Measurements from ENCODE around the gene MYO1B. TPM values are rescaled to one million over a fixed set of nuclear protein-coding genes. Genes with fewer than 3 reads are reported as not detected.

The MYO1B gene
- total and polyA plus RNA-seq, 7 experiments from 2014 or later = 0.43 to 14.9 (median 0.54) TPM

- Histone ChIP-seq H3K9me3 (ENCODE audit: control insufficient read depth in 2 of 3, low read length in 3 of 3) (no peaks in the 10 kb centered on the region), H3K4me3 (ENCODE audit: low read length) (no peak overlapping the region), H3K4me1 (ENCODE audit: control insufficient read depth in 2 of 2, insufficient read depth in 2 of 2, low read length in 2 of 2) (no peaks in the 10 kb centered on the region), H3K27me3 (ENCODE audit: control insufficient read depth in 2 of 2, insufficient read depth in 2 of 2, low read length in 2 of 2) (no peaks in the 10 kb centered on the region), H3K36me3 (ENCODE audit: control insufficient read depth in 2 of 3, insufficient read depth in 3 of 3, low read length in 3 of 3) (no peaks in the 10 kb centered on the region), H3K27ac (ENCODE audit: low read depth, low read length) (no peak overlapping the region)
- H3K9me3 Mint-ChIP-seq = peaks cover 0 to 3% (median 0%) of the 10 kb centered on the region in 11 donors
- ATAC-seq (no peak), DNase-seq (no peak)
- no peaks in the 10 kb centered on the region for H3K36me3 Mint-ChIP-seq
- ChIA-PET POLR2A (no interaction called here), CTCF (no interaction called here)
- H3K4me1 Mint-ChIP-seq = no peaks in the 10 kb centered on the region
- H3K4me3 Mint-ChIP-seq = no peak overlapping the region
- intact Hi-C loops (cut with micrococcal nuclease) = no loop called here
- peaks cover 0 to 3% (median 0%) of the 10 kb centered on the region in 5 donors for H3K27me3 Mint-ChIP-seq
- peak overlapping the region in 1 of 9 donors; percentile 5 for H3K27ac Mint-ChIP-seq
Measured at GRCh38 chr2:191262436-191262835, 17.2 kb downstream of the MYO1B start.

GRCh38 chr2:191263050-191263449 lies 17.8 kb downstream of the MYO1B start:
- Histone ChIP-seq H3K27me3 (ENCODE audit: control insufficient read depth in 2 of 2, insufficient read depth in 2 of 2, low read length in 2 of 2) (no peaks in the 10 kb centered on the region), H3K36me3 (ENCODE audit: control insufficient read depth in 2 of 3, insufficient read depth in 3 of 3, low read length in 3 of 3) (no peaks in the 10 kb centered on the region), H3K27ac (ENCODE audit: low read depth, low read length) (no peak overlapping the region), H3K4me1 (ENCODE audit: control insufficient read depth in 2 of 2, insufficient read depth in 2 of 2, low read length in 2 of 2) (no peaks in the 10 kb centered on the region), H3K4me3 (ENCODE audit: low read length) (no peak overlapping the region), H3K9me3 (ENCODE audit: control insufficient read depth in 2 of 3, low read length in 3 of 3) (no peaks in the 10 kb centered on the region)
- ChIA-PET CTCF (no interaction called here), POLR2A (interaction anchor here (0.6 kb wide), 1 partner anchor 10 kb away, joined by 4 read pairs; no protein-coding TSS in a partner anchor)
- no peaks in the 10 kb centered on the region for H3K4me1 Mint-ChIP-seq
- no peak for ATAC-seq
- peaks cover 0 to 3% (median 0%) of the 10 kb centered on the region in 11 donors for H3K9me3 Mint-ChIP-seq
- peaks cover 0 to 6% (median 0%) of the 10 kb centered on the region in 5 donors for H3K27me3 Mint-ChIP-seq
- no peaks in the 10 kb centered on the region for H3K36me3 Mint-ChIP-seq
- intact Hi-C loops (cut with micrococcal nuclease) = no loop called here
- DNase-seq = no peak
- H3K27ac Mint-ChIP-seq = no peak overlapping the region
- no peak overlapping the region for H3K4me3 Mint-ChIP-seq

GRCh38 chr2:191264647-191265081 lies 19.5 kb downstream of the MYO1B start:
- ChIA-PET CTCF (no interaction called here), POLR2A (interaction anchor here (0.6 kb wide), 1 partner anchor 398 kb away, joined by 5 read pairs; no protein-coding TSS in a partner anchor)
- peaks cover 0 to 5% (median 0%) of the 10 kb centered on the region in 11 donors for H3K9me3 Mint-ChIP-seq
- no peaks in the 10 kb centered on the region for H3K27me3 ChIP-seq (ENCODE audit: control insufficient read depth in 2 of 2, insufficient read depth in 2 of 2, low read length in 2 of 2)
- peaks cover 0 to 8% (median 6%) of the 10 kb centered on the region in 5 donors for H3K27me3 Mint-ChIP-seq
- intact Hi-C loops (cut with micrococcal nuclease) = no loop called here
- peaks cover 0 to 4% (median 0%) of the 10 kb centered on the region in 5 donors for H3K36me3 Mint-ChIP-seq
- H3K36me3 ChIP-seq (ENCODE audit: control insufficient read depth in 2 of 3, insufficient read depth in 3 of 3, low read length in 3 of 3) = no peaks in the 10 kb centered on the region
- no peak overlapping the region for H3K27ac Mint-ChIP-seq
- H3K4me3 Mint-ChIP-seq = no peak overlapping the region
- no peak overlapping the region for H3K4me3 ChIP-seq (ENCODE audit: low read length)
- DNase-seq = no peak
- no peaks in the 10 kb centered on the region for H3K4me1 Mint-ChIP-seq
- no peaks in the 10 kb centered on the region for H3K9me3 ChIP-seq (ENCODE audit: control insufficient read depth in 2 of 3, low read length in 3 of 3)
- no peaks in the 10 kb centered on the region for H3K4me1 ChIP-seq (ENCODE audit: control insufficient read depth in 2 of 2, insufficient read depth in 2 of 2, low read length in 2 of 2)
- H3K27ac ChIP-seq (ENCODE audit: low read depth, low read length) = no peak overlapping the region
- ATAC-seq = no peak

GRCh38 chr2:191265311-191266170 lies 20.3 kb downstream of the MYO1B start:
- intact Hi-C loops (cut with micrococcal nuclease) = no loop called here
- Histone ChIP-seq H3K27me3 (ENCODE audit: control insufficient read depth in 2 of 2, insufficient read depth in 2 of 2, low read length in 2 of 2) (no peaks in the 10 kb centered on the region), H3K36me3 (ENCODE audit: control insufficient read depth in 2 of 3, insufficient read depth in 3 of 3, low read length in 3 of 3) (no peaks in the 10 kb centered on the region), H3K9me3 (ENCODE audit: control insufficient read depth in 2 of 3, low read length in 3 of 3) (no peaks in the 10 kb centered on the region), H3K4me1 (ENCODE audit: control insufficient read depth in 2 of 2, insufficient read depth in 2 of 2, low read length in 2 of 2) (no peaks in the 10 kb centered on the region), H3K27ac (ENCODE audit: low read depth, low read length) (no peak overlapping the region), H3K4me3 (ENCODE audit: low read length) (no peak overlapping the region)
- peaks cover 0 to 7% (median 0%) of the 10 kb centered on the region in 11 donors for H3K9me3 Mint-ChIP-seq
- no peaks in the 10 kb centered on the region for H3K4me1 Mint-ChIP-seq
- peaks cover 0 to 5% (median 0%) of the 10 kb centered on the region in 5 donors for H3K36me3 Mint-ChIP-seq
- no peak for DNase-seq
- H3K27me3 Mint-ChIP-seq = peaks cover 0 to 11% (median 7%) of the 10 kb centered on the region in 5 donors
- H3K27ac Mint-ChIP-seq = no peak overlapping the region
- POLR2A ChIA-PET = no interaction called here
- H3K4me3 Mint-ChIP-seq = no peak overlapping the region
- ATAC-seq = no peak
- CTCF ChIA-PET = no interaction called here

- ChIA-PET CTCF (no interaction called here), POLR2A (no interaction called here)
- no peaks in the 10 kb centered on the region for H3K36me3 ChIP-seq (ENCODE audit: control insufficient read depth in 2 of 3, insufficient read depth in 3 of 3, low read length in 3 of 3)
- no peak for ATAC-seq
- Mint-ChIP-seq H3K9me3 (peaks cover 0 to 7% (median 0%) of the 10 kb centered on the region in 11 donors), H3K36me3 (peaks cover 0 to 5% (median 0%) of the 10 kb centered on the region in 5 donors), H3K27ac (no peak overlapping the region), H3K4me3 (no peak overlapping the region), H3K4me1 (no peaks in the 10 kb centered on the region), H3K27me3 (peaks cover 0 to 15% (median 7%) of the 10 kb centered on the region in 5 donors)
- no peak for DNase-seq
- intact Hi-C loops (cut with micrococcal nuclease) = no loop called here
- no peaks in the 10 kb centered on the region for H3K9me3 ChIP-seq (ENCODE audit: control insufficient read depth in 2 of 3, low read length in 3 of 3)
- no peaks in the 10 kb centered on the region for H3K27me3 ChIP-seq (ENCODE audit: control insufficient read depth in 2 of 2, insufficient read depth in 2 of 2, low read length in 2 of 2)
- no peak overlapping the region for H3K27ac ChIP-seq (ENCODE audit: low read depth, low read length)
- no peak overlapping the region for H3K4me3 ChIP-seq (ENCODE audit: low read length)
- no peaks in the 10 kb centered on the region for H3K4me1 ChIP-seq (ENCODE audit: control insufficient read depth in 2 of 2, insufficient read depth in 2 of 2, low read length in 2 of 2)
Measured at GRCh38 chr2:191266201-191266600, 21.0 kb downstream of the MYO1B start.

GRCh38 chr2:191268596-191268995 lies 23.4 kb downstream of the MYO1B start:
- H3K27ac Mint-ChIP-seq = no peak overlapping the region
- ATAC-seq (no peak), DNase-seq (no peak)
- H3K27me3 Mint-ChIP-seq = peaks cover 0 to 15% (median 7%) of the 10 kb centered on the region in 5 donors
- intact Hi-C loops (cut with micrococcal nuclease) = no loop called here
- H3K4me1 ChIP-seq (ENCODE audit: control insufficient read depth in 2 of 2, insufficient read depth in 2 of 2, low read length in 2 of 2) = no peaks in the 10 kb centered on the region
- H3K4me1 Mint-ChIP-seq = no peaks in the 10 kb centered on the region
- ChIA-PET CTCF (no interaction called here), POLR2A (no interaction called here)
- H3K9me3 ChIP-seq (ENCODE audit: control insufficient read depth in 2 of 3, low read length in 3 of 3) = no peaks in the 10 kb centered on the region
- H3K36me3 ChIP-seq (ENCODE audit: control insufficient read depth in 2 of 3, insufficient read depth in 3 of 3, low read length in 3 of 3) = no peaks in the 10 kb centered on the region
- H3K27me3 ChIP-seq (ENCODE audit: control insufficient read depth in 2 of 2, insufficient read depth in 2 of 2, low read length in 2 of 2) = no peaks in the 10 kb centered on the region
- H3K36me3 Mint-ChIP-seq = peaks cover 0 to 7% (median 0%) of the 10 kb centered on the region in 5 donors
- H3K4me3 ChIP-seq (ENCODE audit: low read length) = no peak overlapping the region
- H3K4me3 Mint-ChIP-seq = no peak overlapping the region
- no peak overlapping the region for H3K27ac ChIP-seq (ENCODE audit: low read depth, low read length)
- H3K9me3 Mint-ChIP-seq = peaks cover 0 to 7% (median 0%) of the 10 kb centered on the region in 11 donors
